NCI-H146 treated with DMSO at 0.1 percent for 48 hours (cell line): ENCODE measurements around the gene CNNM2.
"Not testable (repeated sequence)": the region's sequence is repeated elsewhere in the genome, so short reads cannot be mapped to it uniquely, and the experiment has no call there.

Experiments used
- DNase-seq: peaks from one replicate; lab custom pipeline; 2025; ENCODE audit not compliant: unreplicated experiment; lab: John Stamatoyannopoulos, UW

The CNNM2 gene

DNA sequence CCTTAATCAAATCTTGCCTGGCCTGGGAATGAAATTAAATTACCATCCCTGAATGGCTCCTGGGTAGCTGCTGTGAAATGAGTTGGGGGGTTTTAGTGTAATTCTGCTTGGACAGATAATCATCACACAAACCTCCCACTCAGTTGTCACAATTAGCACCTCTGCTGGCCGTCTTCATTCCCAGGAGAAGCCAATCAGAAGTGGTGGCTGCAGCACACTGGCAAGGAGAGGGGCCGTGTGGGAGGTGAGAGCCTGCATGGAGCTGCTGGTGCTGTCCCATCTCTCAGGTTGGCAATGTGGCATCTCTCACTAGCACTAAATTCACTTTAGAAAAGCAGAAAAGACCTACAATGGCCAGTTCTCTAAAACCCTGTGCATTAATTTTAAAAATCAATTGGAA lies 182.5 kb downstream of the CNNM2 start:
- no peak for DNase-seq

DNA sequence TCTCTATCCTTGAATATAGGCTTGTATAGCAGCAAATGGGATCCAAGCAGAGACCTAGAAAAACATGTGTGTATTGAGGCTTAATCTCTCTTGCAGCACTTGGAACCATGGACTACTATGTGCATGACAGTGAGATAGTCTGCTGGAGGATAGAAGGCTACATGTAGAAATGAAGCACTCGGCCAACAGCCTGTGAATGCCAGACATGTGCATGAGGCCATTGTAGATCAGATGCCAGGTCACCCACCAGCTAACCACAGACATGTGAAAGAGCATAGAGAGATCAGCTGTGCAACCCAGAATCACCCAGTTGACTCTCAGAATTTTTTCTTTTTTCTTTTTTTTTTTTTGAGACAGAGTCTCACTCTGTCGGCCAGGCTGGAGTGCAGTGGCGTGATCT lies 184.1 kb downstream of the CNNM2 start:
- DNase-seq: no peak

DNA sequence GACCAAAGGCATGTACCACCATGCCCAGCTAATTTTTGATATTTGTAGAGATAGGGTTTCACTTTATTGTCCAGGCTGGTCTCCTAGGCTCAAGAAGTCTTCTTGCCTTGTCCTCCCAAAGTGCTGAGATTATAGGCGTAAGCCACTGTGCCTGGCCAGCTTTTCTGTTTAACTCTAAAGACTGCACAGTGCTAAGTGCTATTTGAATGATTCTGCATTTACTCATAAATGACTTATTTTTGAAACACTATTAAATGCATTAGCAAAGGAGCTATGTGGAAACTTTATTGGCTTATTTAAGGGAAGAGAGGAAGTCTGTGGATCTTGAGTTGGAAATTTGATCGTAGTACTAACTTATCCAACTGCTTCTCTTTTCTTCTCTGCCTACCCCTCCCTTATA lies 185.9 kb downstream of the CNNM2 start:
- no peak for DNase-seq

DNA sequence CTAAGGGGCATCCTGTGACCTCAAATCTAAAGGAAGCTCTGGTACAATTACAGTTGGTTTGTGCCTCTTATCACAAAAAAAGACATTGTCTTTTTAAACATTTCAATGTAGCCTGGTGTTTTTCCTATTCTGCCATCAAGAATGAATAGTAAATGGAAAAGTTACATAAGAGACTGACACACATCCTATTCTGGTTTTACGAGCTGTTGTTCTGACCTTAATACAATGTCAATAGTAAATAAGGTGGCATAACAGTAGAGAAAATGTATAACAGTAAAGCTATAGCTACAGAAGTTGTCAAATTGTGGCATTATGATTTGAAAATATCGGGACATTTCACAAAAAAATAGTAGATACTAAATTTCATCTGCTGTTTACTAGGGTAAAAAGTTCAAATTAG lies 186.6 kb downstream of the CNNM2 start:
- no peak for DNase-seq

DNA sequence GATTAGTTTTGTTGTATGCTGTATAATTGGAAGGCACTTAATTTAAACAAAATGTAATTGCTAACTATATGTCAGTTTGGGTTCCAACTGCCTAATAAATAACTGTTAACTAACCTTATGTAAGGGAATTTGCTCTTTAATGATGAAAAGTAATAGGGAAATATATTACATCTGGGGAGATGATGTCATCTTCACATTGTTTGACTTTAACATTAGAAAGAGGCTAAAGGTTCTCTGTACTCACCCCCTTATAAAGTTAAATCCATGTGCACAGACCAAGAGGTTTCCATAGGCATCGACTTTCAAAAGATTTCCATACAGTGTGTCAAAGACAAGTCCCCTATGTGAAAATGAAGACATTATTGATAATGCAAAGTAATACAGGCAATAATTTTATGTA lies 187.4 kb downstream of the CNNM2 start:
- DNase-seq: no peak

DNA sequence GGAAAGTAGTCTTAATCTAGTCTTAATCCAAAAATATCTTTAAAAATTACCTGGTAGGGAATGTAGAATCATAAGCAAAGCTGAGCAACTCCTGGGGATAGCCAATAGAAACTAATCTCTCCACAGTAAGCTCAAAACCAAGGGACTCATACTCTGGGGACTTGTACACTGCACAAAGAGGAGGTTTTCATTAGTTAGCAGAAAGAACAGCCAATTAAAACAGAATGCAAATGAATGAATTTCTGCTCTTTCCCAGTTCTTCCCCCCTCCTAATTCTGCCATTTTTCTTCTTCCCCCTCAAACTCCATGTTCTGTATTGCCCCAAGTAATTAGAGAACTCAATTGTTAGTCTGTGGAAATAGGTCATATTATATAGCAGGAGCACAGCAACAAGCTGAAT lies 188.4 kb downstream of the CNNM2 start:
- DNase-seq: no peak

DNA sequence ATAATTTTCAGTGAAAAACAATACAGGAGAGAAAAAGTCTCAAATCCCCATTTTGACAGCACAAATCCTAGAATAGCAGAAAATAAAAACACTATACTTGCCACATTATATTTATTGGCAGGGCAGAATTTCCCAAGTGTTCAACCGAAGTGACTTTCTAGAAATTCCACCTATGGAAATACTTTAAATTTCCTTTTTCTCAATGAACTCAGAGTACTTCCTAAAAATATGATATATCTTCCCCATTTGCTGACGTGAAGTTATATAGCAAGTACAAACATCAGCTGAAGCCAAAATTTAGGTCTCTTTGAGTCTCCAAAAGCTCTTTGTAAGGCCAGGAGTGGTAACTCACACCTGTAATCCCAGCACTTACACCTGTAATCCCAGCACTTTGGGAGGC lies 191.7 kb downstream of the CNNM2 start:
- no peak for DNase-seq

DNA sequence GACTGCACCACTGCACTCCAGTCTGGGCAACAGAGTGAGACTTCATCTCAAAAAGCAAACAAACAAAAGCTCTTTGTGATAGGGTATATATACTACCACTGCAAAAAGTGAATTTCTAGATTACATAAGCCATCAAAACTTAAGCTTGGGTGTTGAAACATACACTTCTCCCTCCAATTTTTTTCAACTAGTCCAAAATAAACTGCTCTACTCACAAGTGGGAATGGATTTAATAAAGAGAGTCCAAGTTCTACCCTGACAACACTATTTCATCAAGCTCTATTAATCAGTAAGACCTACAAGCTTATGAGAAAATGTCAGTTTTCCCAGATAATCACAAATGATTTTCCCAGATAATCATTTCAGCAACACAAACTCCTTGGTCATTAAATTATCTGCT lies 192.3 kb downstream of the CNNM2 start:
- DNase-seq: no peak

DNA sequence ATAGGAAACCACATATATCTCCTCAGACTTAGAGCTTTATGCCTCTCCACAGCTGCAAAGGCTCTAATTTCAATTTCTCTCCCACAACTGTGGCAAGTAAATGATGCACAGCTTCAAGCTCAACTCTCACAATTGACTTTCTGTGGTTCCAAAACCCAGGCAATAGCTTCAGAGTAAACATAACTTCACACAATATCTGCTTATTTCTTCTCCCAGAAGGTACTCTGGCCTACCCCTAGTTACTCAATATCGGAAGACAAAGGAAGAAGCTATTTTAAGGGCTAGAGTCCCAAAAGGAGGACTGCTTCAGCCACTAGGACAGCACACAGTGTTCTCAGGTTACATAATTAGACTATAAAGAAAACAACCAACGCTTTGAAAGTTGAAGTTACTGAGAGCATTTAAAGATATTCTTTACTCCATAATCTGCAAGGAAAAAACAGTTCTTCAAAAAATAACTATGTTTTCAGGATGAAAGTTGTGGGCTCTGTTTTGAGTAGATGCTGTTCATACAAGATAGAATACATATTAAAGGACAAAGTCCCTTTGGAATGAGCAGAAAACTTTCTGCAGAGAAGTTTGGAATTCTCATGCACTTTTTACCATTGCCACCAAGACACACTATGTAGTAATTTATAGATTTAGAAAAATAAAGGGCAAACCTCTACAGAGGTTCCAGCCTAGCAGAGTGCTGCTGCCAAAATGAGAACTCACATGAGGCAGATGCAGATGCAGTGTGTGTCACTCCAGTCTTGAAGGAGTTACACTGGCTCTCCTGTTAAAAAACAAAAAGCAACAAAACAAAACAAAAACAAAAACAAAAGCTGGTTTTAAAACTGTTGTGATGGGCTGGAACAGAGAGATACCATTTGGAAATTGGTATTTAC lies 193.2 kb downstream of the CNNM2 start:
- no peak for DNase-seq

DNA sequence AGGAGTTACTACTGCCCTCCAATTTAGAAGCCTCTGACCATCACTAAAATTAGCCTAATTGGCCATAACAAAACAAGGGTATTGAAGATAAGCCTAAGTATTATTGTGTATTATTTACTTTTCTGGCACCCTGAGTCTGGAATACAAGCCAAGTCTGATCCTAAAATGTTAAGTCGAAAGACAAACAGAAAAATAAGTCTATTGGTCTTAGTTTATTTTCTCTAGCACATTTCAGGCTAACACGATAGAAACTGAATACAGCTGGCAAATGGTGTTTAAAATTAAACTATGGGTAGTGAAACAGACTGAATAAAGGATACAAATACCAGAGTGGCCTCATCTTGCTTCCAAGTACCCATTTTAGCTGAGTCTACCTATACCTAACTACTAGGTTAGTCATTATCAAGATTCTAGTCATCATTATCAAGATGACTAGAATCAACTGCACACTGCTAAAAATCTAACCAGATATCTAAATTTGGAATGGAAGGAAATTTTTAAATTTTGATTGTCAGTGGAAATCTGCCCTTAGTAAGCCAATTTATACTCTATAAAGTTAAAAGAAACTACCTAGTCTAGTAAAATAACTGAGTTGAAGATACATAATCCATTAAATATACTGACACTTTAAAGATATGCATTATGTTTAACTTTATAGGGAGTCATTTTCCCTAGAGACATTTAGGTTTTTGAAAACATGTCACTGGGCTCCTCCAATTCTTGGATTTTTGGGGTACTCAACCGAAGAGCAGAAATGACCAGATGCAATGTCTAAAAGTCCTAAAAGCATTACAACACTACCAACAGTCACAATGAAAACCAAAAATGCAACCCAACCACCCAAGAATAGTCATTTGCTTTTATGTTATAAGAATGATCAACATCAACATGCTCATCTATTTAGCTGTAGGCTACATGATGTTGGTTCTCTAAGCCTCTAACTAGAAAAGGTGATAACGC lies 194.1 kb downstream of the CNNM2 start:
- no peak for DNase-seq

DNA sequence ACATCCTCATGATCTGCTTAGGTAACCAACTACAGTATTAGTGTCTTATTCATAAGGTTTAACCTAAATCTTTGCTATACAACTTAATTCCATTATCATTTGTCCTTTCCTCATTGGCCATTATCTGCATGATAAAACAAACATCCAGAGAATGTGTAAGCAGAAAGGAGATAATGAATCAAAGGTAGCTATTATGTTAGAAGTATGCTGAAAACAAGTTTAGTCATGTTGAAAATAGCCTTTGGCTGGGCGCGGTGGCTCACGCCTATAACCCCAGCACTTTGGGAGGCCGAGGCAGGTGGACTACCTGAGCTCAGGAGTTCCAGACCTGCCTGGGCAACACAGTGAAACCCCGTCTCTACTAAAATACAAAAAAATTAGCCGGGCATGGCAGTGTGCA lies 196.8 kb downstream of the CNNM2 start:
- DNase-seq: peak; percentile 11

DNA sequence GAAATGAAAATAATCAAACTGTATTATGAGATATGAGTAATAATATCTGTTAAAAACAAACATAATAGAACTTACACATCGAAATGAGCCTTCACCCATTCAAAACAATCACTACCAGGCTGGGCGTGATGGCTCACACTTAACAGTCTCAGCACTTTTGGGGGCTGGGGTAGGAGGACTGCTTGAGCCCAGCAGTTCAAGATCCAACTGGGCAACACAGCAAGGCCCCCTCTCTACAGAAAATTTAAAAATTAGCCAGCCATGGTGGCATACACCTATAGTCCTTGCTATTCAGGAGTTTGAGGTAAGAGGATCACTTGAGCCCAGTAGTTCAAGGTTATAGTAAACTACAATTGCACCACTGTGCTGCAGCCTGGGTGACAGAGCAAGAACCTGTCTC lies 199.2 kb downstream of the CNNM2 start:
- DNase-seq: no peak

DNA sequence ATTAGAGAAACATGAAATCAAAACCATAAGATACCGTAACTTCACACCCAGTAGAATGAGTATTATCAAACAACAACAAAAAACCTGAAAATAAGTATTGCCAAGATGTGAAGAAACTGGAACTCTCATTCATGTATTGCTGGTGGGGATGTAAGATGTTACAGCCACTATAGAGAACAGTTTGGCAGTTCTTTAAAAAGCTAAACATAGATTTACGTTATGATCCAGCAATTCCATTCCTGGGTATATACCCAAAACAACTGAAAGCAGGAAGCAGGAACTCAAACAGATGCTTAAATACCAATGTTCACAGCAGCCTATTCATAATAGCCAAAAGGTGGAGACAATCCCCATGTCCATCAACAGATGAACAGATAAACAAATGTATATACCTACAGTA lies 202.5 kb downstream of the CNNM2 start:
- DNase-seq: no peak

DNA sequence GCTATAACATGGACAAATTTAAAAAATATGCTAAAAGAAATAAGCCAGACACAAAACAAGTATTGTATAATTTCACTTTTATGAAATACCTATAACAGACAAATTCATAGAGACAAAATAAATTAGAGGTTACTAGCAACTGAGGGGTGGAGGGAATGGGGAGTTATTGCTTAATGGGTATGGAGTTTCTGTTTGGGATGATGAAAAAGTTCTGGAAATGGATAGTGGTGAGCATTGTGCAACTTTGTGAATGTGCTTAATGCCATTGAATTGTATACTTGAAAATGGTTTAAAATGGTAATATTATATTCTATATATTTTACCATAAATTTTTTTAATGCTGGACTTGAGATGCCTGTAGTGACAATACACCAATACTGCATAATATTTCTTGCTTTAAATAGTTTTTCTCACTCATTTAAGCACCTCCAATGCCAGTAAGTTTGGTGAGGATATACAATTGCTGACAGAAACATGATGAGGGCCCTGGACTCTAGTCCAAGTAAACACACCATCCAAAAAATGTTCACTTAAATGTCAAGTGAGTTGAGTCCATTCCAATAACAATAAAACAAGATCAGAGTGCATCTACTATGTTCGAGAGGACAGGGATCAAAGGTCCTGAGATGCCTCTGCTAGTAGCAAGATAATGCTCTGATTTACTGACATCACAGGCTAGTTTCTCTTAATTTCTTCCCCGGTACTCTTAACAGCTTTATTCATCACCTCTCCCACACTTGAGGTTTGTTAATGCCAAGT lies 203.1 kb downstream of the CNNM2 start:
- no peak for DNase-seq

DNA sequence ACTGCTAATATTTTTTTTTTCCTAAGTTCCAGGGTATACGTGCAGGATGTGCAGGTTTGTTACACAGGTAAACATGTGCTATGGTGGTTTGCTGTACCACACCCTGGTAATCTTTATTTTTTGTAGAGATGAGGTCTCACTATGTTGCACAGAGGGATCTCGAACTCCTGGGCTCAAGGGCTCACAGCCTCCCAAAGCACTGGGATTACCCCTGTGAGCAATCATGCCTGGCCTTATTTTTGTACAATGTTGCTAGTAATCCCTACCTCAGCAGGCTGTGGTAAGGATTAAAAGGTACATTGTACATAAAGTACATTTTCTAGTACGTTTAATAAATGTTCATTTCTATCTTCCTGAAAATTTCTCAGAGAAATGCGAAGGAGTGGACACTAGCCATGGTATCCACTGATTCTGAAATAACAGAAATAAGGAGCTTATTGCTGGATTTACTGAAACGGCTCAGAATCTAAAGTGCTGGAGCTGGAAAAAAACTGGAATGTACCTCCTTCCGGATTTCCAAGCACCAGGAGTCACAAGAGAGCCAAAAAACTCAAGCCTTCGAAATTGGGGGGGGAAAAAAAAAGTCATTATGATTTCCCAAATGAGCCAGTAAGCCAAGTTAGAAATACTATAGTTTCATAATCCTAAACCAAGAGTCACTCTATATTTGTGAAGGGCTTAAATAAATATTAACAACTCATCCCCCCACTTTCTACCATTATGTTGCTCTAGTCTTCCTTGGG lies 205.4 kb downstream of the CNNM2 start:
- no peak for DNase-seq

DNA sequence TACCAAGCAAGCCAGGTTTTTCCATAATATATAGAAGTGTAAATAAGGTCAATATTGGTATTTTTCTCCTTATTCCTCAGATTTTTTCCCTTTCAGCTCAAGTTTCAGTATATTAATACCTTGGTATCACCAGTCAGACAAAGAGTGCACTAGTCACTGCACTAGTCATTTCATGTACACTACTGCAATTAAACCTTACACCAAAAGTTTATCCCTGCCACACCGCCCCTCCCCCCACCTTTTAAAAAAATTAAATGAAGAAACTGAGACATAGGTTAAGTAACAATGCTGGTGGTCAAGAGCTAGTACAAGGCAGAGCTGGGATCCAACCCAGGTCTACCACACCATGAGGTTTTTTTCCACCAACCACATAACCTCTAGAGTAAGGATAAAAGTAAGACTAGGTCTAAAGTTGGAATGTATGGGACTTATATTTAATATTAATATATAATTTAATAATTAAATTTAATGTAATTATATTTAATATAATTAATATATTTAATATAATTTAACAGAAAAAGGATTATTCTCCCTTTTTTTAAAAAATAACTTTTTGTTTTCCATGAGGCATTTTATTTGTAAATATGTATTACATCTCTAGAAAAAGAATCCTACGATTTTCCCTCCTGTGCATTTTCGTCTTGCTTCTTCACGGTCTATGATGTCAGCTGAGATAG lies 206.5 kb downstream of the CNNM2 start:
- DNase-seq: no peak

DNA sequence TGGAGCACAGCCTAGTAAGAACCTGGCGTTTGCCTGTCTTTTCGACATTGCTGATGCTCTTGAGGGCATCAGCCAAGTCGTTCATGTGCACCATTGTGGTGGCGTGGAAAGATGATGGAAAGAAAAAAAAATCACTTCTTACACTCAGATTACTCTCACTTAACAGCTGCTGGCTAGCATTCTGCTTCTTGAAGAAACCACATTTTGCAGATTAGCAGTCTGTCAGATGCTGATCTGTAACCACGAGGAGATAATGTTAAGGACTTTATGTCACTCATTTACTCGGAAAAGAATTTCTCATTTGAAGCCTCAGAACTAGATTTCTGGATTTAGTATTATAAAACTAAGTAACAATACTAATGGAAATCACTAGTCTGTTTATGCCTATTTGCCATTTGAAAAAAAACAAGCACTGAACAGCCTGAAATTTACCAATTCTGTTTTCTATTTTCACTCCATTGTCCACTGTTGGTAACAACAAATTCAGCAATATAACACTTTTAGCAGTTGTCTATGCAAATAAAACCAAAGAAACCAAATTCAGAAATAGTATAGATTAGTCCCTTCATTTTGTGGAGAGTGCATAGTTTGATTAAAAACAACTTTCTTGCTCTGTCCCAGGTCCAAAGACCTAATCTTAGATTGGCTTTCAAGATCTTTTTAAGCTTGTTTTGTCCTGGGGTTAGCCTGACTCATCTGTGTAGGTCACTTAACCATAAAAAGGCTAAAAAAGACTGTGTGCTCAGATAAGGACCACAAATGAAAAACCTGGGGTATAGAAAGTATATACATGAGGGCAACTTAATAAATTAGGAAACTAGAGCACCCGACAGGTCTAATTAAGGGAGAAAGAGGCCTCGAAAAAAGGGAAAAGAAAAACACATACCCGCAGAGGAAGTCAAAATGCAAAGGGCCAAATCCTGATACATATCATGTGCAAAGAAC lies 207.5 kb downstream of the CNNM2 start:
- no peak for DNase-seq

DNA sequence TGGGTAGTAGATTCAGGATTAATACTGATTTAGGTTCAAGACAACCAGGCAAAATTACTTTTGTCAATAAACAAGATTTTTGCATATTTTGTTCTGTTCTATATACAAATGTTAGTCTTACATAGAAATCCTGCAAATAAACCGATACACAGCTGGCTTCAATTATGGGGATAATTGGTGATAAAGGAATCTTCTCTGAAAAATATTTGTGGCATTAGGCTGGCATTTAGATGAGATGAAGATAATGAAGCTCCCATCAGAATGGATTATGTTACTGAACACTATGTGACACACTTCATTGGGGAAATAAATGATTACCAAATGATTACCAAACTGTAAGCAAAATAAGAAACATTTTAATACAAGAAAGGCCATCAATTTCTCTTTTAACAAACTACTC lies 209.1 kb downstream of the CNNM2 start:
- no peak for DNase-seq

DNA sequence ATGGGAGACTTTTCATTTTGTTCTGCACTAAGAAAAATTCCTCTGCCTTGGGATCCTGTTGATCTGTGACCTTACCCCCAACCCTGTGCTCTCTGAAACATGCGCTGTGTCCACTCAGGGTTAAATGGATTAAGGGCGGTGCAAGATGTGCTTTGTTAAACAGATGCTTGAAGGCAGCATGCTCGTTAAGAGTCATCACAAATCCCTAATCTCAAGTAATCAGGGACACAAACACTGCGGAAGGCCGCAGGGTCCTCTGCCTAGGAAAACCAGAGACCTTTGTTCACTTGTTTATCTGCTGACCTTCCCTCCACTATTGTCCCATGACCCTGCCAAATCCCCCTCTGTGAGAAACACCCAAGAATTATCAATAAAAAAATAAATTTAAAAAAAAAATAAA lies 212.1 kb downstream of the CNNM2 start:
- DNase-seq: not testable (repeated sequence)
